ENCODE measurements around the gene UGT1A9. TPM values are rescaled to one million over a fixed set of nuclear protein-coding genes. Genes with fewer than 3 reads are reported as not detected.

Gene UGT1A9
- total RNA-seq, 1 donor, result not detected

DNA sequence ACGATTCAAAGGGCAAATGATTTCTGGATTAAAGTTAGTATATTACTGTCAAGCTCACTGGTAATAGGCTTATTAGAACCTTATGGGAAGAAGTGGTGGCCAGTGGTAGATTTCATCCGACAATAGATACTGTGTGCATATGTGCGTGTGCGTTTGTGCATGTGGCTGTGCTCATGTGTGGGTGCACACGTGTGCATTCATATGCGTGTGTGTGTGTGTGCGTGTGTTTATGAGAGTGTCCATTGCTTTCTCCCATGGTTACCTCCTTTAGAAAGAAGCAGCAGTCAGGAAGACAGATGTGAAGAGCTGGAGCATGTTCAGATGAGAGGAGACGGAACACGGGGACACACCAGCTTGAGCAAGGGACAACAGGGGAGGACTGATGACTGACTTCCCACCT is 97.6 kb downstream of the UGT1A9 start:
- no peak overlapping the region for H3K4me3 ChIP-seq (ENCODE audit: low read depth, low read length)
- TF ChIP-seq, protein P1, sequence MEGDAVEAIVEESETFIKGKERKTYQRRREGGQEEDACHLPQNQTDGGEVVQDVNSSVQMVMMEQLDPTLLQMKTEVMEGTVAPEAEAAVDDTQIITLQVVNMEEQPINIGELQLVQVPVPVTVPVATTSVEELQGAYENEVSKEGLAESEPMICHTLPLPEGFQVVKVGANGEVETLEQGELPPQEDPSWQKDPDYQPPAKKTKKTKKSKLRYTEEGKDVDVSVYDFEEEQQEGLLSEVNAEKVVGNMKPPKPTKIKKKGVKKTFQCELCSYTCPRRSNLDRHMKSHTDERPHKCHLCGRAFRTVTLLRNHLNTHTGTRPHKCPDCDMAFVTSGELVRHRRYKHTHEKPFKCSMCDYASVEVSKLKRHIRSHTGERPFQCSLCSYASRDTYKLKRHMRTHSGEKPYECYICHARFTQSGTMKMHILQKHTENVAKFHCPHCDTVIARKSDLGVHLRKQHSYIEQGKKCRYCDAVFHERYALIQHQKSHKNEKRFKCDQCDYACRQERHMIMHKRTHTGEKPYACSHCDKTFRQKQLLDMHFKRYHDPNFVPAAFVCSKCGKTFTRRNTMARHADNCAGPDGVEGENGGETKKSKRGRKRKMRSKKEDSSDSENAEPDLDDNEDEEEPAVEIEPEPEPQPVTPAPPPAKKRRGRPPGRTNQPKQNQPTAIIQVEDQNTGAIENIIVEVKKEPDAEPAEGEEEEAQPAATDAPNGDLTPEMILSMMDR (IDR thresholded peaks at IDR 0.05; ENCODE audit: insufficient read depth, low read depth, low read length), result no peak
- no peak for DNase-seq (ENCODE audit: low read depth)

DNA sequence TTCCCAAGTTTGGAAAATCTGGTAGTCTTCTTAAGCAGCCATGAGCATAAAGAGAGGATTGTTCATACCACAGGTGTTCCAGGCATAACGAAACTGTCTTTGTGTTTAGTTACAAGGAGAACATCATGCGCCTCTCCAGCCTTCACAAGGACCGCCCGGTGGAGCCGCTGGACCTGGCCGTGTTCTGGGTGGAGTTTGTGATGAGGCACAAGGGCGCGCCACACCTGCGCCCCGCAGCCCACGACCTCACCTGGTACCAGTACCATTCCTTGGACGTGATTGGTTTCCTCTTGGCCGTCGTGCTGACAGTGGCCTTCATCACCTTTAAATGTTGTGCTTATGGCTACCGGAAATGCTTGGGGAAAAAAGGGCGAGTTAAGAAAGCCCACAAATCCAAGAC is 100.5 kb downstream of the UGT1A9 start:
- DNase-seq (ENCODE audit: low read depth), result no peak
- TF ChIP-seq, protein P1 (IDR thresholded peaks at IDR 0.05; ENCODE audit: insufficient read depth, low read depth, low read length), result no peak

DNA sequence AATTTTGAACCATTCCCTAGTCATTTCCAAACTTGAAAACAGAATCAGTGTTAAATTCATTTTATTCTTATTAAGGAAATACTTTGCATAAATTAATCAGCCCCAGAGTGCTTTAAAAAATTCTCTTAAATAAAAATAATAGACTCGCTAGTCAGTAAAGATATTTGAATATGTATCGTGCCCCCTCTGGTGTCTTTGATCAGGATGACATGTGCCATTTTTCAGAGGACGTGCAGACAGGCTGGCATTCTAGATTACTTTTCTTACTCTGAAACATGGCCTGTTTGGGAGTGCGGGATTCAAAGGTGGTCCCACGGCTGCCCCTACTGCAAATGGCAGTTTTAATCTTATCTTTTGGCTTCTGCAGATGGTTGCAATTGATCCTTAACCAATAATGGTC is 100.9 kb downstream of the UGT1A9 start:
- TF ChIP-seq, protein P1 (IDR thresholded peaks at IDR 0.05; ENCODE audit: insufficient read depth, low read depth, low read length), result no peak
- DNase-seq (ENCODE audit: low read depth), result no peak
- H3K4me3 ChIP-seq (ENCODE audit: low read depth, low read length), result no peak overlapping the region

More for the DNA sequence above, 100.5 kb downstream of the UGT1A9 start:
- H3K4me3 ChIP-seq (ENCODE audit: low read depth, low read length), result no peak overlapping the region

DNA sequence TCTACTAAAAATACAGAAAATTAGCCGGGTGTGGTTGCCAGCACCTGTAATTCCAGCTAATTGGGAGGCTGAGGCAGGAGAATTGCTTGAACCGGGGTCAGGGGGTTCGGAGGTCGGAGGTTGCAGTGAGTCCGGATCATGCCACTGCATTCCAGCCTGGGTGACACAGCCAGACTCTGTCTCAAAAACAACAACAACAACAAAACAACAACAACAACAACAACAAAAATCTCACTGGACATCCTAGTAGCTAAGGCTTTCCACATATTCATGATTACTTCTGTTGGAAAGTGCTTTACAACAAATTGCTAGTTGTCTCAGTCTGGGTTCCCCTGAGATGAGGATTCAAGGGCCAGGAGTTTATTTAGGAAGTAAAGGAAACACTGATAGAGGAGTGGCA is 102.2 kb downstream of the UGT1A9 start:
- no peak overlapping the region for H3K4me3 ChIP-seq (ENCODE audit: low read depth, low read length)
- no peak for DNase-seq (ENCODE audit: low read depth)
- TF ChIP-seq, protein P1 (IDR thresholded peaks at IDR 0.05; ENCODE audit: insufficient read depth, low read depth, low read length), result no peak

DNA sequence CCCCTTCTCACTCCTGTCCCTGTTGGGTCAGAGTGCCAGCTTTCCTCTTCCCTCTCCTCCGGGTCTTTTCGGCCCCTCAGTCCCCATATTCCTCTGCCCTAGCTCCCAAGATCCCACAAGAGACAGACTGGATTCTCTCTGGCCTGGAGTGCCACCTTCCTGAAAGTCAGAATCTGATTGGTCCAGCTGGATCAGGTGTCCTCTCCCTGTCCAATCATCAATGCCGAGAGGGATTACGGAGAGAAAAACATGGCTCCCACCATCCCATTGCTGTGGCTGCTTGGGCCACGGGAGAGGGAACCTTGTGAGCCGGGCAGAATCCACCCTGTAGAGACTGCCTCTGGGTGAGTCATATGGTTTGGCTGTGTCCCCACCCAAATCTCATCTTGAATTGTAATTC is 103.7 kb downstream of the UGT1A9 start:
- no peak for DNase-seq (ENCODE audit: low read depth)
- no peak overlapping the region for H3K4me3 ChIP-seq (ENCODE audit: low read depth, low read length)
- TF ChIP-seq, protein P1 (IDR thresholded peaks at IDR 0.05; ENCODE audit: insufficient read depth, low read depth, low read length), result no peak

DNA sequence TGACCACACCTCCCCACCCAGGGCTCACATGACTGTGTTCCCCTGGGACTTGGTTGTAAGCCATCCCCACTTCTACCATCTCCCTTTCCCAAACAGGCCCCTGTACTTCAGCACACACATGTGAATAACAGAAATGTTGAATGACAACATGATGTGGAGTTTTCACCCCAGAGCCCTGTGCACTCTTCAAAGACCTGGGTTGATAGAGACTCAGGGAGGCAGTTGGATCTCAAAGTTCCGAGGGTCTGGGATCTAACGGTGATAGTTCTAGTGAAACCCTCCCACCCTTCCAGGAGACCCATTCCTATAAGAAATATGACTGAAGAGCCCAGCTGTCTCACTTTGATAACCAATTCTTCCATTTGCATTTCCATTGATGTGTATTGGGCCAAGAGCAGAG is 106.3 kb downstream of the UGT1A9 start, which contains the start of gene MROH2A:
Gene MROH2A (plus strand): TSS at position 301 of the 400 bp plus-strand sequence. CDS start 1,029 bp downstream, outside the sequence.
- no peak for DNase-seq (ENCODE audit: low read depth)
- no peak within 1 kb of the TSS for H3K4me3 ChIP-seq (ENCODE audit: low read depth, low read length)
- TF ChIP-seq, protein P1 (IDR thresholded peaks at IDR 0.05; ENCODE audit: insufficient read depth, low read depth, low read length), result no peak

DNA sequence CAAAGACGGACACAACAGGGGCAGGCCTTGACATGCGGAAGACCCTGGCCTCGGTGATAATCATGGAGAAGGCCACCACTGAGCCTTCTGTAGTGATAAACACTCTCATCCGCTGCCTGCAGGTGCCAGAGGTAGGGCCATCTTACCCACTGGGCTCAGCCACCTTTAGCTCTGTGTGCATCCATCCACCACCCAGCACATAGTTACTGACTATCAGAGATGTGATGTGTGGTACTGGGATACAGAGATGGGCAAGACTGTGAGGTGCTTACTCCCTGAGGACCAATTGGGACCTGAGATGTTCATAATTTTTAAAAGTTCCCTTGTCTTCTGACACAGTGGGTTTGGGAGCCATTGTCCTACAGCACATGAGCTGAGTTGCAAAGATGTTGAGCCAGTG is 108.0 kb downstream of the UGT1A9 start:
- TF ChIP-seq, protein P1 (IDR thresholded peaks at IDR 0.05; ENCODE audit: insufficient read depth, low read depth, low read length), result no peak
- no peak for DNase-seq (ENCODE audit: low read depth)
- no peak overlapping the region for H3K4me3 ChIP-seq (ENCODE audit: low read depth, low read length)
